Measurements from ENCODE around the gene TMPRSS15.

DNA sequence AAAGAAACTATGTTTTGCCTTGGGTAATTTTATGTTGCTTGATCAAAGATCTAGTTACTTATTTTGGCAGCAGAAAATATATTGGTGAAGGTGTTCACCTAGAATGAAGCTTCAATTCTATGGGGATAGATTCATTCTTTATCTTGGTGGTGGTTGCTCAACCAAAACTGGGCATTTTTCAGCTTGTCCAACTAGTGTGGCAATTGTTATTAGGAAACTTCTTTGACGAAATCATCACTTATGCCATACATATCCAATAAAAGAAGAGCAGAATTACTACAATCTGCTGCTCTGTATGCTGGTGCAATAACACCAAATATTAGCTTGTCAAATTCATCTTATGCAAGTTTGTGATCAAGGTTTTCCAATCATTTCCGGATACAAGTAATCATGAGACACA, 26.8 kb upstream of the TMPRSS15 start:
- TF ChIP-seq, protein P1, sequence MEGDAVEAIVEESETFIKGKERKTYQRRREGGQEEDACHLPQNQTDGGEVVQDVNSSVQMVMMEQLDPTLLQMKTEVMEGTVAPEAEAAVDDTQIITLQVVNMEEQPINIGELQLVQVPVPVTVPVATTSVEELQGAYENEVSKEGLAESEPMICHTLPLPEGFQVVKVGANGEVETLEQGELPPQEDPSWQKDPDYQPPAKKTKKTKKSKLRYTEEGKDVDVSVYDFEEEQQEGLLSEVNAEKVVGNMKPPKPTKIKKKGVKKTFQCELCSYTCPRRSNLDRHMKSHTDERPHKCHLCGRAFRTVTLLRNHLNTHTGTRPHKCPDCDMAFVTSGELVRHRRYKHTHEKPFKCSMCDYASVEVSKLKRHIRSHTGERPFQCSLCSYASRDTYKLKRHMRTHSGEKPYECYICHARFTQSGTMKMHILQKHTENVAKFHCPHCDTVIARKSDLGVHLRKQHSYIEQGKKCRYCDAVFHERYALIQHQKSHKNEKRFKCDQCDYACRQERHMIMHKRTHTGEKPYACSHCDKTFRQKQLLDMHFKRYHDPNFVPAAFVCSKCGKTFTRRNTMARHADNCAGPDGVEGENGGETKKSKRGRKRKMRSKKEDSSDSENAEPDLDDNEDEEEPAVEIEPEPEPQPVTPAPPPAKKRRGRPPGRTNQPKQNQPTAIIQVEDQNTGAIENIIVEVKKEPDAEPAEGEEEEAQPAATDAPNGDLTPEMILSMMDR (conservative IDR thresholded peaks at IDR 0.05 in 1 of 2, IDR thresholded peaks at IDR 0.05 in 1 of 2; ENCODE audit: extremely low read depth in 1 of 2, insufficient read depth in 1 of 2, low read depth in 1 of 2, low read length in 2 of 2), result no peak
- TF ChIP-seq EZH2 (IDR thresholded peaks at IDR 0.05; ENCODE audit: borderline replicate concordance, low read length), result no peak
